Sigmoid colon (tissue), 3 donors: Measurements from ENCODE around the gene TMPRSS11B.

Experiments
- POLR2A ChIP-seq, 2 donors: fragments of 450-650 bp; IDR thresholded peaks; one replicate each; pipeline ENCODE4 v1.6.1; 2016; ENCODE audit warnings: antibody characterized with exemption in 2 of 2, mild to moderate bottlenecking in 2 of 2, moderate library complexity in 2 of 2
- TF ChIP-seq, protein P1 (sequence below), 4 experiments: fragments of 450-650 bp in 3 of 4; fragments of 200-600 bp in 1 of 4; IDR thresholded peaks; one replicate each; pipeline ENCODE4 v1.5.1; 2016 to 2019; ENCODE audit warnings: antibody characterized with exemption in 4 of 4, mild to moderate bottlenecking in 3 of 4, moderate library complexity in 2 of 4

DNA sequence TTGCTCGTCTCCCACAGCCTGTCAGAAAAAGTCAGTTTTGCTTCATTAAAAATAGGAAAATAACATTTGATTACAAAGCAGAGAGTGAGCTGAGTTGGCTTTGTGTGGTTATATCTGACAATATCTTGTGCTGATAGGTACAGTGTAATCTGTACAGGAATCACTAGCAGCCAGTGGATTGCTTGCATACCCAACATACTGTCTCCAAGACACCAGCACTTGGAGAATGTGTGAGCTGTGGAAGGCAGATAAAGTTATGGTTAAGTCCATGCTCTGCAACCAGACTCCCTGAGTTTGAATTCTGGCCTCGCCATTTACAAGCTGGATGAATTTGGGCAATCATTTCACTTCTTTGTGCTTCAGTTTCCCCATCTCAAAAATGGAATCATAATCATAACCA, 58.3 kb downstream of the TMPRSS11B start:
- TF ChIP-seq, protein P1, sequence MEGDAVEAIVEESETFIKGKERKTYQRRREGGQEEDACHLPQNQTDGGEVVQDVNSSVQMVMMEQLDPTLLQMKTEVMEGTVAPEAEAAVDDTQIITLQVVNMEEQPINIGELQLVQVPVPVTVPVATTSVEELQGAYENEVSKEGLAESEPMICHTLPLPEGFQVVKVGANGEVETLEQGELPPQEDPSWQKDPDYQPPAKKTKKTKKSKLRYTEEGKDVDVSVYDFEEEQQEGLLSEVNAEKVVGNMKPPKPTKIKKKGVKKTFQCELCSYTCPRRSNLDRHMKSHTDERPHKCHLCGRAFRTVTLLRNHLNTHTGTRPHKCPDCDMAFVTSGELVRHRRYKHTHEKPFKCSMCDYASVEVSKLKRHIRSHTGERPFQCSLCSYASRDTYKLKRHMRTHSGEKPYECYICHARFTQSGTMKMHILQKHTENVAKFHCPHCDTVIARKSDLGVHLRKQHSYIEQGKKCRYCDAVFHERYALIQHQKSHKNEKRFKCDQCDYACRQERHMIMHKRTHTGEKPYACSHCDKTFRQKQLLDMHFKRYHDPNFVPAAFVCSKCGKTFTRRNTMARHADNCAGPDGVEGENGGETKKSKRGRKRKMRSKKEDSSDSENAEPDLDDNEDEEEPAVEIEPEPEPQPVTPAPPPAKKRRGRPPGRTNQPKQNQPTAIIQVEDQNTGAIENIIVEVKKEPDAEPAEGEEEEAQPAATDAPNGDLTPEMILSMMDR (IDR thresholded peaks at IDR 0.05): no peak
- no peak for TF ChIP-seq POLR2A (IDR thresholded peaks at IDR 0.05)
